Dermis blood vessel endothelial cell (primary cell): Measurements from ENCODE around the gene KLHL11. TPM values are rescaled to one million over a fixed set of nuclear protein-coding genes. Genes with fewer than 3 reads are reported as not detected.

Experiments used
- DNase-seq: peaks from one replicate; pipeline ENCODE4 v3.0.0; 2010
- total RNA-seq: library from RNA; depleted of rRNA; stranded (reverse); fragments of >200 nt; gene quantifications from 2 replicates; pipeline ENCODE4 v1.2.3, GENCODE V29; 2014

Gene KLHL11, protein sequence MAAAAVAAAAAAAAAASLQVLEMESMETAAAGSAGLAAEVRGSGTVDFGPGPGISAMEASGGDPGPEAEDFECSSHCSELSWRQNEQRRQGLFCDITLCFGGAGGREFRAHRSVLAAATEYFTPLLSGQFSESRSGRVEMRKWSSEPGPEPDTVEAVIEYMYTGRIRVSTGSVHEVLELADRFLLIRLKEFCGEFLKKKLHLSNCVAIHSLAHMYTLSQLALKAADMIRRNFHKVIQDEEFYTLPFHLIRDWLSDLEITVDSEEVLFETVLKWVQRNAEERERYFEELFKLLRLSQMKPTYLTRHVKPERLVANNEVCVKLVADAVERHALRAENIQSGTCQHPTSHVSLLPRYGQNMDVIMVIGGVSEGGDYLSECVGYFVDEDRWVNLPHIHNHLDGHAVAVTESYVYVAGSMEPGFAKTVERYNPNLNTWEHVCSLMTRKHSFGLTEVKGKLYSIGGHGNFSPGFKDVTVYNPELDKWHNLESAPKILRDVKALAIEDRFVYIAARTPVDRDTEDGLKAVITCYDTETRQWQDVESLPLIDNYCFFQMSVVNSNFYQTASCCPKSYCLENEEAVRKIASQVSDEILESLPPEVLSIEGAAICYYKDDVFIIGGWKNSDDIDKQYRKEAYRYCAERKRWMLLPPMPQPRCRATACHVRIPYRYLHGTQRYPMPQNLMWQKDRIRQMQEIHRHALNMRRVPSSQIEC
- 35.7 and 41.2 TPM in 2 replicates for total RNA-seq

DNA sequence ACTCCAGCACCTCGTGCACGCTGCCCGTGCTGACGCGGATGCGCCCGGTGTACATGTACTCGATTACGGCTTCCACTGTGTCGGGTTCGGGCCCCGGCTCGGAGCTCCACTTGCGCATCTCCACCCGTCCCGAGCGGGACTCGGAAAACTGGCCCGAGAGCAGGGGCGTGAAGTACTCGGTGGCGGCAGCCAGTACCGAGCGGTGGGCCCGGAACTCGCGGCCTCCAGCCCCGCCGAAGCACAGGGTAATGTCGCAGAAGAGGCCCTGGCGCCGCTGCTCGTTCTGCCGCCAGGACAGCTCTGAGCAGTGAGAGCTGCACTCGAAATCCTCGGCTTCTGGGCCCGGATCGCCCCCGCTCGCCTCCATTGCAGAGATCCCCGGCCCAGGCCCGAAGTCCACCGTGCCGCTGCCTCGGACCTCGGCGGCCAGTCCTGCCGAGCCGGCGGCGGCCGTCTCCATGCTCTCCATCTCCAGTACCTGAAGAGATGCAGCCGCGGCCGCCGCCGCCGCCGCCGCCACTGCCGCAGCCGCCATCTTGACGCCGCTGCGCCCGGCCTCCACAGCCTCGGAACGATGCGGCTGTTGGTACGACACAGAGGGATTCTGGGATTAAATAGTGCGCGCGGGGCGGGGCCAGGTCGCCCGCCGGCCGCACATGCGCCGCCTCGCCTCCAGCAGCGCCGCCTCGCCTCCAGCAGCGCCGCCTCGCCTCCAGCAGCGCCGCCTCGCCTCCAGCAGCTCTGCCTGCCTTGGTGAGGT, at the start of gene KLHL11:
TSS of gene KLHL11 (minus strand) at position 588 of the 760 bp plus-strand sequence. CDS start at position 535, 53 bp downstream.
- peak; percentile 94 for DNase-seq

DNA sequence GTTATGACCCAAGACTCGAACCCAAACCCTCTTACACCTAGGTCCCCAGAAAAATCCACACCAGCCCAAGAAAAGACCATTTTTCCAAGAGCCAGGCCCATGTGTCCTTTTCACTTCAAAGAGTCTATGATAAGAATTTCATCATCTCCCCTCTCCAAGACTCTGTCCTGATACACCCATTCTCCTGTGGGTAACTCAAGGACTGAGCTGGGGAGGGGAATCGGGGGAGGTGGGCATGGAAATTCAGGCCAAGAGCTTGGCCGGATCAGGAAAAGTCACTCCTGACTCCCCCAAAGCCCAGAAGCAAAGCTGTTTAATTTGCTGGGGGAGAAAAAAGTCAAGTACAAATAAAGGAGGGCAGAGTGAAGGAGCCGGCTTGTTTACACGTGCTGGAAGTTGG, 49.8 kb upstream of the KLHL11 start:
- DNase-seq, result no peak

DNA sequence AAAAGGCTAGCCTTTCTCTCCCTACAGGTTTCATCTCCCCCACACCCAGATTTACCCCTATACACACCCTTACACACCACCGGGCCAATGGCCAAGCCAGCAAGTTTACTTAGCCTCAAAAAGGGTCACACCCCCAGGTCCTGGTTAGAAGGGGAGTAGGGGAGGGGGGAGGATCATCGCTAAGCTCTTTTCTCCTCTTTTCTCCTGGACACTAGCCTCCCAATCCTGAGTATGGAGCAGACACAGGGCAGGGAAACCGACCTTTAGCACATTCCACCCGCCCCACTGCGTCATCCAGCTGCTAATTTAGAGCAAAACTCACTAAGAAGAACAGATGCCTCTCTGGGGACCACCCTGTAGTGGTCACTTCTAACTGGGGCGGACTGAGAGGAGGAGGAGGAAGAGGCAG, 49.1 kb upstream of the KLHL11 start:
- no peak for DNase-seq

DNA sequence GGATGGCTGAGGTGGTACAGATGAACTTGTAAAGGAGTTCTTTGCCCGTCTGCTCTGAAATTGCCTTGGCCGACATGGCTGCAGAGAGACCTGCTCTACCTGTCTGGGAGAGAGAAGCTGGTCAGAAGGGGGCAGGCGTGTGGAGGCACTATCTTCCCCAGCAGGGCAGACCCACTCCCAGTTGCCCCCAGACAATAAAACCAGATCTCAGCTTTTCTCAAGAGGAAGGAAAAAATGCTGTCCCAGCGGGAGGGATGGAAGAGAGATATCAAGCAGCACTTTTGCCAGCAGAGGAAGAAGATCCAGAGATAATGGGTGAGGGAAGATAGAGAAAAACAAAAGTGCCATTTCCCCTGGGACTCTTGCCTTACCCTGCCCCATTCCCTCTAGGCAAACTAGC, 48.6 kb upstream of the KLHL11 start:
- DNase-seq, result no peak

DNA sequence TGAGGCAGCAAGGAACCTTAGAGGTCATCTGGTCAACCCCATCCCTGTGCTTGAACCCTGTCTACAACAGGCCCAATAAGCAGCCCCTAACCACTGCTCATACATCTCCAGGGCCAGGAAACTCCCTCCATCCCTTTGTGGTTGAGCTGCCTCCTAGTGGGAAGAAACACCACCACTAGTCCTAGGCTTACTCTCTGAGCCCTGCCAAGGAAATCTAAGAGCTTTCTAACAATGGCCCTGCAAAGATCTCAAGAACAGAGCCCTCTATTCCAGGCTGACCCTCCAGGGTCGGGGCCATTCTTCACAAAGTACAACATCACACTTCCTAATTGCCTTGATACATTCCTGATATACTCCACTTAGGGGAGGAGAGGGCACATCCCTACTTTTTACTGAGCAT, 47.7 kb upstream of the KLHL11 start:
- no peak for DNase-seq

DNA sequence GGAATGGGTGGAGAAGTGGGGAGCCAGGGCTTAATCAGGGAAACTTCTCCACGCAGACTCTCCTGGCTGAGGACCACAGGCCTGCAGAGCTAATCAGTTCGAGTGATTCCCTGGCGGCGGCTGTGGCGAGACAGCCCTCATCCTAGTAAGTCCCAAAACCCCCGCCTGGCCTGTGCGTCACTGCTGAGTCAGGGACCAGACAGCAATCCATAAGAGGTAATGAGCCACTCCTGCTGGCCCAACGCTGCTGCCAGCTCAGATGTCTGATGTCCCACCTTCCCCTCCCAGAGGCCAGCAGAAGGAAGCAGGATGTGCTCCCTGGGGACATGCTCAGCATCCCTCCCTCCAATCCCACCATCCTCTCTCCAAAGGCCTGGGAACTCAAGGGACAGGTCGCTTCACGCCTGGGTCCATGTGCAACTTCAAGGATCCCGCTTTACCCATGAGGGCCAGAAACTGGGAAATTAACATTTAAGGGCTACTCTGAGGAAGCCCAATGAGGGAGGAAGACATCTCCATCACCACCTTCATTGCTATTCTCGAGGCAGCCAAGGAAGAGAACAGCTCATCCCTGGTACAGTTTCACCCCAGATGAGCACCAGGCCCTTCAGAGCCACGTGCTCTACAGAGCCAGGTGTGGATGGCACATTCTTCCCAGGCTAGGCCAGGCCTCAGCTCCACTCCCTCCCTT, 45.6 kb upstream of the KLHL11 start:
- DNase-seq, result no peak

DNA sequence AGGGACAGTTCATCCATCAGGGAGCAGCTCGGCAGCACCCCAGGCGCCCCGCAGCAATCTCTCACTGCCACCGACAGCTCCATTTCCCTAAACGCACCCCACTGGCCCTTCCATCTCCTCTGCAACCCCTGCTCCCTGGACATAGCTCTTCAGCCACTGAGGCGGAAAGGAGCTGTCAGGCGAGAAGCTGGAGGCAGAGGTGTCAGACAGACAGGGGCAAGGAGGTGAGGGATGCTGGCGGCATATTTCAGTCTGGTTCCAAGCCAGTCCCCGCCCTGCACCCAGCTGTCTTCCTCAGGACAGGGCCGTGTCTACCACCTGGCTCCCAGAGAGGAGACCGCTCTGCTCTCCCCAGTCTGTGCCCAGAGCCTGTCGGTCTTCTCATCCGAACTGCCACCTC, 43.9 kb upstream of the KLHL11 start:
- no peak for DNase-seq

DNA sequence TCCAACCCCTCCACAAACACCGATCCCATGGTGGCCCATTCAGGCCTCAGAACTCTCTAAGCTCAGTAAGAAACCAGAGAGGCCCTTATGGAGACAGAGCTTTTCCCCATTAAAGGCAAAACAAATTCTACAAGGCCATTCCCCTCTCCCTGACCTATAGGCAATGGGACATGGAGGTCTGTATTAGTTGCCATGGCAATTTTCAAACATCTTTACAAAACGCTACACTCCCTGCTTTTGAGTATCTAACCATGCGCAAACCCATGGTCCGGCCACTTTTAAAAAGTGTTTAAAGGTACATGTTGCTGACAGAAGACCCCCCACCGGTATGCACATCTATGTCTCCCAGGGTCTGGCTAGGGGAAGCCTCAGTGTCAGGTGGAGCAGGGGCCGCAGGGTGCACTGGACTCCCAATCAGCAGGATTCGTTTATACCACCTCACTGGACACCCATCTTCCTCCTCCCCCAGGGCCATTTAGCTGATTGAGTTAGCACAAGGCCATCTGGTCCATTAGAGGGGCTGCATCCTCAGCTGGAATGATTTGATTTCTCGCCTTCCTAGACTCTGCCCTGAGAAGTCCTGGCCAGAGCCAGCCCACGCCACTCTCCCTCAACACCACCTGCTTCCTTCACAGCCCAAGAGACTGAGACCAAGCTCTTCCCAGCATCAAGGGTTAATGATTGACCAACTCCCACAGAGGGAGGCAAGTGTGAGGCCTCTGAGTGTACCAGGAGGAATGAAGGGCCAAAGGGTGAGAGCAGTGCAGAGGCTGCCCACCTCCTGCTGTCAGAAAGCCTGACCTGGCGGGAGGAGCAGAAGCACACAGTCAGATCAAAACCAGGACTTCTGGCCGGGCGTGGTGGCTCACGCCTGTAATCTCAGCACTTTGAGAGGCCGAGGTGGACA, 42.7 kb upstream of the KLHL11 start:
- no peak for DNase-seq

DNA sequence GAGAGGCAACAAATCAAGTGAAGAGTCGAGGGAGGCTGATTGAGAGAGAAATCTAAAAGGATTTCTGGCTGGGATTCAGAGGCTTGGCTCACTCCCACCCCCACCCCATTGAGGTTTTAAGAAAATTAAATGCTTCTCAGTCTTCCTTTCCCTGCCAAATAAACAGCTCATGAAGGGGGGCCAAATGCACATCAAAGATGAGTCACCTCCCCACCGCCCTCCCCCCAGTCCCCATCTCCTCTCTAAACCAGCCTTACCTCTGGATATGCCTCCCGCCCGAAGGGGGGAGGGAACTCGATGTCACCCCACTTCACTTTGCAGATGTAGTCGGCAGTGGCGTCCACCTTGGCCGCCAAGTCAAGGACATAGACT, 41.9 kb upstream of the KLHL11 start:
- no peak for DNase-seq

DNA sequence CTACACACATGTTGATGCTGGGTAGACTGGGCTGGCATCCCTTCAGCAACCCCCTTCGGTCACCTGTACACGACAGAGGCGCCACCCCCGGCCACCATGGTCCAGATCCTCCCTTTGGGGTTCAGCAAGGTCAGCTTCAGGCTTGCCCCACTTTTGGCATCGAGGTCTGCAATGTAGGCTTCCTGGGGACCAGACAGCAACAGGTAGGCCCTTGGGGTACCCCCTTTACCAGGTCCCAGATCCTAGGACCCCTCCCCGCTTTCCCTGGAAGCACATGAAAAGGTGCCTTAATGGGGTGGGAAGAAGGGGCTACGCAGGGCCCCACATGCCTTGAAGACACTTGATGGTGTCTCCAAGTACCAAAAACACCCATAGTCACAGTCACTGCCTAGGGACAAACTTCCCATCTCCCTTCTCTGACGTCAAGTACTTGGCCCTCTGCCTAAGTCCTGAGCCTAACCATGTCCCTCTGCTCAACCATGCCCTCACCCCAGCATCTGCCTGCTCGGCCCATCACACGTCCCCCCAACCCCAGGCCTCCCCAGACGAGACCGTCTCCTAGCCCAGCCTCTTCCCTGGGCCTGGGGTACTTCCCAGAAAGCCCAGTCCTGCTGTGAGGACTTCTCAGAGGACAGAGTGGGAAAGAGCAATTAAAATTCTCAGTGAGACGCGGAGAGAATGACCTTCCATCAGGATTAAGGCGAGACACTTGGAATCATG, 41.4 kb upstream of the KLHL11 start:
- no peak for DNase-seq

DNA sequence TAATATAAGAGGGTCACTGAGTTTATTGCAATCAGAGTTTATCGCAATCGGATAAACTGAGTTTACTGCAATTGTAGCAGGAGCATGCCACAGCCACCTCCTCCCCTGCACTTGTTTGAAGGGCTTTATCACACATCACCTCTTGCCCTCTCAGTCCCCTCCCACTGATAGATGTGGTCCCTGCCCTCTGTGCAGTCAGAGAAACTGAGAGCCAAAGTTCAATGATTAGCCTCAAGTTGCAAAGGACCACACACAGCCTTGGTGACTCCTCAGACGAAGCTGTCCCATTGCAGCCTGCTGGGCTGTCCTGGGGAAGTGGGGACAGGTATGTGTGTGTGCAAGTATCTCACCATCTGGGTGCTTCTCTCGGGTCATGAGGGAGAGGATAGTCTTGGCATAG, 39.9 kb upstream of the KLHL11 start:
- no peak for DNase-seq

DNA sequence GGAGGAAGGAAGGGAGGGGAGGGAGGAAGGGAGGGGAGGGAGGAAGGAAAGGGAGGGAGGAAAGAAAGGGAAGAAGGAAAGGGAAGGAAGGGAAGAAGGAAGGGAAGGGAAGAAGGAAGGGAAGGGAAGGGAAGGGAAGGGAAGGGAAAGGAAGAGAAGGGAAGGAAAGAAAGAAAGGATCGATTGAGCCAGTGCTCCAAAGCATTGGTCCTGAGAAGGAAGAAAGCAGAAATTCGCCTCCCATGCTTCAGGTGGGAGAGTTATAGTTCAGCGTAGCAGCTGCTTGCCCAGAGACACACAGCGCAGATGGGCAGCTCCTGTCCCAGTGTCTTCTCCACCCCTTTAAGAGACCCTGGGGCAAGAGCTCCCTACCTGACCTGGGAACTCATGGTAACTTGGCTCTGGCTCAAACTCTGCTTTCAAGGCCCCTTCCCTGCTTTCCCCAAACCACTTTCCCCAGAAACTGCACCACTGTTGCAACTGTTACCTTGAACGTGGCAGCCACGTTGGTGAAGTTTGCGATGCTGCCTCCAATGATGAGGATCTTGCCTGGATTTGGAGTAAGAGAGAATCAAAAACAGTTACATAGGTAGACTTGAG, 39.1 kb upstream of the KLHL11 start:
- DNase-seq, result no peak

DNA sequence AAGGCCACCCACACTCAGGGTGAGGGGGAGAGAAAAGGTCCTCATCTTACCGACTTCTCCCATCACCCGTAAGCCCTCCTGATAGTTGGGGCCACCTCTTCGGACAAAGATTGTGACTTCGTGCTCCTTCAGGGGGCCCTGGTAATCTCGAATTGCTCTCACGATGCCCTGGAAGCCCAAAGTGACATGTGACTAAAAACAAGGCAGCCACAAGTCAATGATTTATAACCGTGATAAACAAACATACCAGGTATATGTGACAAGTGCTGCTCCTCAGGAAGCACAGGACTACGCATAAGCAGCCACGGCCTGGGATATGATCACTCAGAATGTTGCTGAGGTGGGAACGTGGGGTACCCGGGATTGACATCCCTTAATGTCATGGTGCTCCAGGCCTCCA, 36.4 kb upstream of the KLHL11 start:
- no peak for DNase-seq

DNA sequence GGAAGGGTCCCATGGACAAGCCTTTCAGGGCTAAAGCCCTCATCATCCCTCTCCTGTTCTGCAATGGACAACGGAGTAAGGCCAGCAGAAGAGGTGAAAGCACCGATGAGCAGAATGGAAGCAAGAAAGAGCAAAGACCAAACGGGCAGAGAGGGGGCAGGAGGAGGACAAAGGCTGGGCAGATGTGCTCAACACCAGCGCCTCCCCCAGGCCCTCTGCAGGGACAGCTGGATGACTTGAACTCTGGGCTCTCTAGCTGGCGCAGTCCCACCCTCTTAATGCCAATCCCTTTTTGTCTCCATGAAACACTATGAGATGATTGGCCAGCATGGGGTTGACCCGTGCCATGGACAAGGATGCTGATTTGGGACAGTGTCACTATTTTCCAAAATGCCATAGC, 31.5 kb upstream of the KLHL11 start:
- no peak for DNase-seq

DNA sequence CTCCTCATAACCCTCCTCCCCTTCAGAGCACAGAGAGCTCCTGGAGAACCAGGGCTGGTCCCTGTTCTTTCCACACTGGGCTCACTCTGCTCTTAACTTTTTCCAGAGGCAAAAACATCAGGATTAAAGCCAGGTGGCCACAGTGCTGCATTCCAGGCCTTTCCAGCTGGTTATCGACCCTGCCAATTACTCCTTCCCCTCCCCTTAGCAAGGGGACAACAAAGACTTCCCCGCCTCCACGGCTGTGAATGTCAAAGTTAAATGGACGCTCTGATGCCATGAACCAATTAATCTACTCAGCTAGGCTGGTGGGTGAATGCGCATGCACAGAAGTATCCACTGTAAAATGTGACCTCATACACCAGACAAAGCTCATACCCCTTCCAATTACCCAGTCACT, 30.4 kb upstream of the KLHL11 start:
- DNase-seq, result no peak

DNA sequence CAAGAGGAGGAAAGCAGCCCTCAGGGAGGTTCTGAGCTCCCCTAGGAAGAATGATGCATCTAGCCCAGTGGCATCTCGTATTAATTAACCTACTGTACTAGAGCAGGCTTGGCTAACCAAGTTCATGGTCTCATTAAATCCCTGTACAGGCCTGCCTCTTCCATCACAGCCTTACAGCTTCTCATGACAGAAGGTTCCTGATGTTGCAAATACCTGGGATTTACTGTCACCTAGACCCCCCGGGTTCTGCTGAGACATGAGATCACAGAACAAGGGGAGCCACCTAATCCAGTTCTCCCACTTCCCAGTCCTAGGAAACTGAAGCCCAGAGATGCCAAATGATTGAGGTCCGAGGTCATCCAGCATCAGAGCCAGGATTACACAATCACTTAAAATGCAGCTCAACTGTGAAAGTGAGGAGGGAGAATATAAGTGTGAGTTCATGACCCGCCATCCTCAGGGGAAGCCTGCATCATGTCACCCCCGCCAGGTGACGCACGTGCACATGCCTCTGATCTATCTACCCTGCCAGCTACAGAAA, 29.6 kb upstream of the KLHL11 start:
- DNase-seq, result peak; percentile 30

DNA sequence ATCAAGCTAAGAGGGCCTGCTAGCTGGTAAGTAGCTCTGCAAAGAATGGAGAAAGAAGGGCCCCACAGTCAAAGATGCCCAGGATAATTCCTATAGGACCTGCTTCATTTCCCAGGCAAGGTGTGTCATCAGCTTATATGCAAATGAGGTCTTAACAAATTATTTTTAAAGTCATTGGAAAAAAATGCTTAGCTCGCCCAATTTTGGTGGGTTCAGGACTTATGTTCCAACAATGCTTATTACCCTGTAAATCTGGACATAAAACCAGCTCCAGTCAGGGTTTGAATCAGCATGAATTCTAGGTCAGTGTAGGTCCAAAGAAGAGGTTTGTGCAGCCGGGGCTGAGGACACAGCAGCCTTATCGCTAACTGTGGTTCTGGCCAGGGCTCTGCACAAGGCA, 28.2 kb upstream of the KLHL11 start:
- no peak for DNase-seq

DNA sequence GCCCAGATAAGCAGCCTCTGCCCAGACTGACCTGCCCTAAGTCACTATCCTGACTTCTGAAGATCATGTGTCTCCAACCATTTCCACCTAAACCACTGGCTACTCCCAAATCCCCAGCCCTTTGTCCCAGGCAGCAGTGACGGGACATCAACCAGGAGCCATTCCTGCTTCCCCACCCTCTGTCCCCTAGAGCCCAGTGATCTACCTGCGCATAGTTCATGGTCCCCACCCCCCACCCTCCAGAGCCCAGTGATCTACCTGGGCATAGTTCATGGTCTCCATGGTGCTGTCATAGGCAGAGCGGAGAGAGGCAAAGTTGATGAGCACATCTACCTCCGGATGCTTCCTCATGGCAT, 26.8 kb upstream of the KLHL11 start:
- no peak for DNase-seq

DNA sequence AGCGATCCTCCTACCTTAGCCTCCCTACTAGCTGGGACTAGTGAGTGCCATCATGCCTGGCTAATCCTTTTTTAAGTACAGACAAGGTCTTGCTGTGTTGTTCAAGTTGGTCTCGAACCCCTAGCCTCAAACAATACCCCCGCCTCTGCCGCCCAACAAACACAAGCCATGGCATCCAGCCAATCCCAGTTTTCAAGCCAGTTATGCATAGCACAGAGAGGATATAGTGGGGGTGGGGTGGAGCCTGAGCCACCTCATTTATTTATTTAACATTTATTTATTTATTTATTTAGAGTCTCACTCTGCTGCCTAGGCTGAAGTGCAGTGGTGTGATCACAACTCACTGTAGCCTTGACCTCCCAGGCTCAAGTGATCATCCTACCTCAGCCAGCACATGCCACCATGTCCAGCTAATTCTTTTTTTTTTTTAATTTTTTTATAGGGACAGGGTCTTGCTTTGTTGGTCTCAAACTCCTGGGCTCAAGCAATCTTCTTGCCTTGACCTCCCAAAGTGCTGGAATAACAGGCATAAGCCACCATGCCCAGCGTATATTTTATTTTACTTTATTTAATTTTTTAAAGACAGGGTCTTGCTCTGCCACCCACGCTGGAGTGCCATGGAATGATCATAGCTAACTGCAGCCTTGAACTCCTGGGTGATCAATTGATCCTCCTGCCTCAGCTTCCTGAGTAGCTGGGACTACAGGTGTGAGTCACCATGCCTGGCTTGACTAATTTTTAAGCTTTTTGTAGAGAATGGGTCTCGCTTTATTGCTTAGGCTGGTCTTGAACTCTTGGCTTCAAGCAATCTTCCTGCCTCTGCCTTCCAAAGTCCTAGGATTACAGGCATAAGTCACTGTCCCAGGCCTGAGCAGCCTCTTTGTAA, 26.2 kb upstream of the KLHL11 start:
- peak; percentile 26 for DNase-seq
